ENCODE data around the gene ZNF726.
"Not testable (repeated sequence)": the region's sequence is repeated elsewhere in the genome, so short reads cannot be mapped to it uniquely, and the experiment has no call there.

Gene ZNF726

DNA sequence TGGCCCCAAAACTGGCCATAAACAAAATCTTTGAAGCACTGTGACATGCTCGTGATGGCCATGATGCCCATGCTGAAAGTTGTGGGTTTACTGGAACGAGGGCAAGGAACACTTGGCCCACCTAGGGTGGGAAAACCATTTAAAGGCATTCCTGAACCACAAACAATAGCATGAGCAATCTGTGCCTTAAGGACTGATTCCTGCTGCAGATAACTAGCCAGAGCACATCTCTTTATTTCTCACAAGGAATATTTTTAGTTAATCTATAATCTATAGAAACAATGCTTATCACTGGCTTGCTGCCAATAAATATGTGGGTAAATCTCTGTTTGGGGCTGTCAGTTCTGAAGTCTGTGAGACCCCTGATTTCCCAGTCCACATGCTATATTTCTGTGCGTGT is 10.3 kb upstream of the ZNF726 start:
- Histone ChIP-seq H3K4me1 (ENCODE audit: control insufficient read depth, insufficient read depth, low read length) (no peaks in the 10 kb centered on the region), H3K9me3 (ENCODE audit: control insufficient read depth, insufficient read depth, low read length) (peaks cover 29% of the 10 kb centered on the region), H3K36me3 (ENCODE audit: control insufficient read depth, insufficient read depth, low read length) (no peaks in the 10 kb centered on the region)

DNA sequence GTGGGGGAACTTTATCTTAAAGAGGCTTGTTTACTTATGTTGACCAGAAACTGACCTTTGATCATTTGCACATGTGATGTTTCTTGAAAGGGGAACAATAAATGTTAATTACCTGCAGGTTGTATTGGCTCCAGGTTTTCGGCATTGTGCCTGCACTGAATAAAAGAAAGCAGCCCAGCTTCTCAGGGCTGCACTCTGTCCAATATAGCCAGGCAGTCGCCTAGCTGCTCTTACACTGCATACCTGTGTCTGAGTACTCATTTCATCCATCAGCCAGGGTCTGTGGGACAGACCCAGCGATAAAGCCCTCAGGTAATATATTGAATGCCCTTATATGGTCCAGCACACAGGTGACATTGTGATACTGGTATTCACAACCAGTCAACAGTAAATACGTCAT is 8.9 kb upstream of the ZNF726 start:
- H3K27me3 ChIP-seq (ENCODE audit: control insufficient read depth, insufficient read depth, low read length): no peaks in the 10 kb centered on the region
- peaks cover 29% of the 10 kb centered on the region for H3K9me3 ChIP-seq (ENCODE audit: control insufficient read depth, insufficient read depth, low read length)
- H3K4me3 ChIP-seq (ENCODE audit: low read depth, low read length): no peak overlapping the region

More for the DNA sequence above, 10.3 kb upstream of the ZNF726 start:
- no peak overlapping the region for H3K4me3 ChIP-seq (ENCODE audit: low read depth, low read length)
- no peaks in the 10 kb centered on the region for H3K27me3 ChIP-seq (ENCODE audit: control insufficient read depth, insufficient read depth, low read length)
- no peak overlapping the region for H3K9ac ChIP-seq (ENCODE audit: low read depth, low read length)

DNA sequence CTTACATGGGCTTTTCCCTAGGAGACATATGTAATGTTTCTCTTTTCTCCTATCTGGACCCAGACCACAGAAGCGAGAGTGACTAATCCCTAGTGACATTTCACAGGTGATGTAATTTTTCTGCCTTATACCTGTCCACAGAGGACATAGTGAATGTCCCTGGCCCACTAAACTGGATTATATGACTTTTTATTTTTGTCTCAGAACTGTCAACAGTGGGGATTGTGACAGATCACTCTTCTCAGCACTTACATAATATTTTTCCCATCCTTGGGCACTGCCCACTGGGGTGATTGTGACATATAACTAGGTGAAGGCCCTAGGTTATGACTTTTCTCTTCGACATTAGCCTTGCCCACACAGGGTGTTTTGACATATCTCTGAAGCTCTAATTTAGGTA is 7.9 kb upstream of the ZNF726 start:
- no peaks in the 10 kb centered on the region for H3K36me3 ChIP-seq (ENCODE audit: control insufficient read depth, insufficient read depth, low read length)
- no peak overlapping the region for H3K4me3 ChIP-seq (ENCODE audit: low read depth, low read length)
- H3K9me3 ChIP-seq (ENCODE audit: control insufficient read depth, insufficient read depth, low read length): peaks cover 25% of the 10 kb centered on the region
- H3K27me3 ChIP-seq (ENCODE audit: control insufficient read depth, insufficient read depth, low read length): no peaks in the 10 kb centered on the region
- no peaks in the 10 kb centered on the region for H3K4me1 ChIP-seq (ENCODE audit: control insufficient read depth, insufficient read depth, low read length)
- no peak overlapping the region for H3K9ac ChIP-seq (ENCODE audit: low read depth, low read length)

More for the DNA sequence above, 8.9 kb upstream of the ZNF726 start:
- Histone ChIP-seq H3K4me1 (ENCODE audit: control insufficient read depth, insufficient read depth, low read length) (no peaks in the 10 kb centered on the region), H3K9ac (ENCODE audit: low read depth, low read length) (no peak overlapping the region), H3K36me3 (ENCODE audit: control insufficient read depth, insufficient read depth, low read length) (no peaks in the 10 kb centered on the region)

DNA sequence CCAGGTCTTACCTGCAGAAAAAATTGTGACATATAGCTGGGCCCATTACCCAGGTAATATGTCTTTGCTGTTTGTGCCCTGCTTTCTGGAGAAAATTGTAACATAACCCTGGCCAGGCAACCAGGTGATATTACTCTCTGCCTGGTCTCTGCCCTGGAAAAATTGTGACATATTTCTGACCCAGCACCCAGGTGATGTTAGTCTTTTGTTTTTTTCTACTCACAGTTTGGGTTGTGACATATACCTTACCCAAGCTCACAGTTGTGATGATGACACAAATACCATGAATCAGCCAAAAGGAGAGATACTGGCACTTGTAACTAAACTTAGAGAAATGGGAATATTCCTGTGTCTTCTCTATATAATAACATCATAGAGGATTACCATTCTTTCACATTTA is 6.5 kb upstream of the ZNF726 start:
- Histone ChIP-seq H3K27me3 (ENCODE audit: control insufficient read depth, insufficient read depth, low read length) (no peaks in the 10 kb centered on the region), H3K9me3 (ENCODE audit: control insufficient read depth, insufficient read depth, low read length) (peaks cover 21% of the 10 kb centered on the region), H3K36me3 (ENCODE audit: control insufficient read depth, insufficient read depth, low read length) (no peaks in the 10 kb centered on the region), H3K4me3 (ENCODE audit: low read depth, low read length) (no peak overlapping the region), H3K4me1 (ENCODE audit: control insufficient read depth, insufficient read depth, low read length) (no peaks in the 10 kb centered on the region), H3K9ac (ENCODE audit: low read depth, low read length) (no peak overlapping the region)

DNA sequence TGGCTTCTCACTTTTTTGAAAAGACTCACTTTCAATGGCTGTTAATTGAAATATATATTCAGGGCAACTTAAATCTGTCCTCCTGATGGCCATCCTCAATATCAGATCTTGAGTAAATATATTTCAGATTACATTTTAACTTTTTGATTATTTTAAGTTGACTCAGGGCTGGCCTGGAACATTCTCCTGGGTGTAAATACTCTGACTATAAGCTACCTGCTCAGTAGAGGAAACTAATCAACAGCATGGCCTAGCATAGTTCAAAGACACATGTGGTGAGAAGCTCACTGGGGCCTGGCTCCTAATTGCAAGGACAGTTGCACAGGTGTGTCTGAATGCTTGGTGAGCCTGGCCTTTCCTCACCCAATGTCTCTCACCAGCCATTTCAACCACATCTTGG is 5.5 kb upstream of the ZNF726 start:
- Histone ChIP-seq H3K36me3 (ENCODE audit: control insufficient read depth, insufficient read depth, low read length) (no peaks in the 10 kb centered on the region), H3K27me3 (ENCODE audit: control insufficient read depth, insufficient read depth, low read length) (no peaks in the 10 kb centered on the region), H3K9me3 (ENCODE audit: control insufficient read depth, insufficient read depth, low read length) (peaks cover 17% of the 10 kb centered on the region), H3K9ac (ENCODE audit: low read depth, low read length) (no peak overlapping the region), H3K4me1 (ENCODE audit: control insufficient read depth, insufficient read depth, low read length) (no peaks in the 10 kb centered on the region), H3K4me3 (ENCODE audit: low read depth, low read length) (no peak overlapping the region)

DNA sequence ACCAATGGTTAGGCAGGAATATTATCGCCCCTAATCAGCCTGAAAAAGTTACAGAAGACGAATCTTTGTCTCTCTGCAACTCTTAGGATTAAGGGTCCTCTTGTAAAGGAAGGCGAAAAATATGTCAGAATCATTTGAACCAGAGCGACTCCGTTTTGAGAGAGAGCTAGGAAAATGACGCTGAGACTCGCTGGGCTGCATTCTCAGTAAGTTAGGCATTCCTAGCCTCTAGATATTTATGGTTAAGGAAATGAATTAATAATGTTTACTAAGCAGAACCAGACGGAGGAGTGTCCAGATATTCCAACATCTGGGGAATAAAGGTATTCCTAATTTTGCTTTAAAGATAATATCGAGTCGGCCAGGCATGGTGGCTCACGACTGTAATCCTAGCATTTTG is 755 bp upstream of the ZNF726 start:
- no peaks in the 10 kb centered on the region for H3K4me1 ChIP-seq (ENCODE audit: control insufficient read depth, insufficient read depth, low read length)
- no peak overlapping the region for H3K9ac ChIP-seq (ENCODE audit: low read depth, low read length)
- peaks cover 14% of the 10 kb centered on the region for H3K9me3 ChIP-seq (ENCODE audit: control insufficient read depth, insufficient read depth, low read length)
- no peak overlapping the region for H3K4me3 ChIP-seq (ENCODE audit: low read depth, low read length)
- H3K27me3 ChIP-seq (ENCODE audit: control insufficient read depth, insufficient read depth, low read length): no peaks in the 10 kb centered on the region
- H3K36me3 ChIP-seq (ENCODE audit: control insufficient read depth, insufficient read depth, low read length): no peaks in the 10 kb centered on the region

DNA sequence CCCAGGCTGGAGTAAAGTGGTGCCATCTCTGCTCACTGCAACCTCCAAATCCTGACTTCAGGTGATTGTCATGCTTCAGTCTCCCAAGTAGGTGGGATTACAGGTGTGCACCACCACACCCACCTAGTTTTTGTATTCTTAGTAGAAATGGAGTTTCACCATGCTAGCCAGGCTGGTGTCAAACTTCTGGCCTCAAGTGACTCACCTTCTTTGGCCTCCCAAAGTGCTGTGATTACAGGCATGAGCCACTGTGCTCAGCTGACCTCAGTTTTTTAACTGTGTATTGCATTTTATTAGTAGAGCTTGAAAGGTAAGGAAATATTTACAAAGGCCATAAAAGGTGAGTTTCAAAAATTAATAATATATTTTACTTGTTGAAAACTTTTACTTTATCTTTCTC is 2.3 kb downstream of the ZNF726 start:
- no peak overlapping the region for H3K4me3 ChIP-seq (ENCODE audit: low read depth, low read length)
- H3K4me1 ChIP-seq (ENCODE audit: control insufficient read depth, insufficient read depth, low read length): no peaks in the 10 kb centered on the region
- no peaks in the 10 kb centered on the region for H3K27me3 ChIP-seq (ENCODE audit: control insufficient read depth, insufficient read depth, low read length)
- H3K36me3 ChIP-seq (ENCODE audit: control insufficient read depth, insufficient read depth, low read length): no peaks in the 10 kb centered on the region
- no peak overlapping the region for H3K9ac ChIP-seq (ENCODE audit: low read depth, low read length)
- peaks cover 10% of the 10 kb centered on the region for H3K9me3 ChIP-seq (ENCODE audit: control insufficient read depth, insufficient read depth, low read length)

DNA sequence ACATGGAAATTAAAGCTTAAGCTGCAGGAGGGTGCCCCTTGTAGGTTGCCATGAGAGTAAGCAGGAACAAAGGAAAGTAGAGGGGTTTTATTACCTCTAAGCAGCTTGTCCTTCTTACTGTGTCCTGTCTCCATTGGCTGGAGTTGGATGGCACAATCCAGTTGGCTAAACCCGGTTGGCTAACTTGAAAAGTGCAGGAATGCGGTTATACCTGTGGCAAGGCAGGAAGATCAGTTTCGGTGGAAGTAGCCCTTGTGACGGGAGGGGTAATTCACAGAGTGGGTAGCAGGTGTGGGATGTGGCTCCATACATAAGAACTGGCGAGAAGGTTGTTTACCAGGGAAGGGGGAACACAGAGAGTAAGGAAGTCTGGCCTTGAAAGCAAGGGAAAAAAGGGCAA is 3.2 kb downstream of the ZNF726 start:
- Histone ChIP-seq H3K36me3 (ENCODE audit: control insufficient read depth, insufficient read depth, low read length) (no peaks in the 10 kb centered on the region), H3K4me1 (ENCODE audit: control insufficient read depth, insufficient read depth, low read length) (no peaks in the 10 kb centered on the region), H3K9me3 (ENCODE audit: control insufficient read depth, insufficient read depth, low read length) (peaks cover 13% of the 10 kb centered on the region), H3K4me3 (ENCODE audit: low read depth, low read length) (no peak overlapping the region), H3K9ac (ENCODE audit: low read depth, low read length) (no peak overlapping the region), H3K27me3 (ENCODE audit: control insufficient read depth, insufficient read depth, low read length) (no peaks in the 10 kb centered on the region)

DNA sequence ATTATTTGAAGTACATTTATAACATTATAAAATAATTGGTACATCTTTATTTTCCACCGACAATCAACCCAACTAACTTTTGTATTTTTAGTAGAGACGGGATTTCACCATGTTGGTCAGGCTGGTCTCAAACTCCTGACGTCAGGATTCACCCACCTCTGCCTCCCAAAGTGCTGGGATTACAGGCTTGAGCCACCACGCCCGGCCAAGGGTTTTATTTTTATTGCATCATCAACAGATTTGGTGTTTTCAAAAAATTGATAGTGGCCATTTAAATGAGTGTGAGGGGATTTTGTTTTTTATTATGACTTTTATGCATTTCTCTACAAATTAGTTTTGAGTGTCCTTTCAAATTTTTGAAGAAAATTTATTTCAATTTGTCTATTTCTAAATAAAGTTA is 10.6 kb downstream of the ZNF726 start:
- no peaks in the 10 kb centered on the region for H3K27me3 ChIP-seq (ENCODE audit: control insufficient read depth, insufficient read depth, low read length)
- no peak overlapping the region for H3K4me3 ChIP-seq (ENCODE audit: low read depth, low read length)
- H3K9ac ChIP-seq (ENCODE audit: low read depth, low read length): no peak overlapping the region
- H3K9me3 ChIP-seq (ENCODE audit: control insufficient read depth, insufficient read depth, low read length): peaks cover 8% of the 10 kb centered on the region
- H3K36me3 ChIP-seq (ENCODE audit: control insufficient read depth, insufficient read depth, low read length): no peaks in the 10 kb centered on the region
- H3K4me1 ChIP-seq (ENCODE audit: control insufficient read depth, insufficient read depth, low read length): no peaks in the 10 kb centered on the region

DNA sequence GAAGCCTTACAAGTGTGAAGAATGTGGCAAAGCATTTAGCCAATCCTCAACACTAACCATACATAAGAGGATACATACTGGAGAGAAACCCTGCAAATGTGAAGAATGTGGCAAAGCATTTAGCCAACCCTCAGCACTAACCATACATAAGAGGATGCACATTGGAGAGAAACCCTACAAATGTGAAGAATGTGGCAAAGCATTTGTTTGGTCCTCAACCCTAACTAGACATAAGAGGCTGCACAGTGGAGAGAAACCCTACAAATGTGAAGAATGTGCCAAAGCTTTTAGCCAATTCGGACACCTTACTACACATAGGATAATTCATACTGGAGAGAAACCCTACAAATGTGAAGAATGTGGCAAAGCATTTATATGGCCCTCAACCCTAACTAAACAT is 18.2 kb downstream of the ZNF726 start:
- no peak overlapping the region for H3K9ac ChIP-seq (ENCODE audit: low read depth, low read length)
- H3K27me3 ChIP-seq (ENCODE audit: control insufficient read depth, insufficient read depth, low read length): no peaks in the 10 kb centered on the region
- no peaks in the 10 kb centered on the region for H3K4me1 ChIP-seq (ENCODE audit: control insufficient read depth, insufficient read depth, low read length)
- H3K36me3 ChIP-seq (ENCODE audit: control insufficient read depth, insufficient read depth, low read length): no peaks in the 10 kb centered on the region
- no peak overlapping the region for H3K4me3 ChIP-seq (ENCODE audit: low read depth, low read length)
- H3K9me3 ChIP-seq (ENCODE audit: control insufficient read depth, insufficient read depth, low read length): peaks cover 17% of the 10 kb centered on the region

DNA sequence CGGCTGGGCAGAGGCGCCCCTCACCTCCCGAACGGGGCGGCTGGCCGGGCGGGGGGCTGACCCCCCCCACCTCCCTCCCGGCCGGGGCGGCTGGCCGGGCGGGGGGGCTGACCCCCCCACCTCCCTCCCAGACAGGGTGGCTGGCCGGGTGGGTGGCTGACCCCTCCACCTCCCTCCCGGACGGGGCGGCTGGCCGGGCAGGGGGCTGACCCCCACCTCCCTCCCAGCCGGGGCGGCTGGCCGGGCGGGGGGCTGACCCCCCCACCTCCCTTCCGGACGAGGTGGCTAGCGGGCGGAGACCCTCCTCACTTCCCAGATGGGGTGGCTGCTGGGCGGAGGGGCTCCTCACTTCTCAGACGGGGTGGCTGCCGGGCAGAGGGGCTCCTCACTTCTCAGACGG is 22.3 kb downstream of the ZNF726 start:
- H3K4me1 ChIP-seq (ENCODE audit: control insufficient read depth, insufficient read depth, low read length); H3K9ac ChIP-seq (ENCODE audit: low read depth, low read length); H3K27me3 ChIP-seq (ENCODE audit: control insufficient read depth, insufficient read depth, low read length); H3K36me3 ChIP-seq (ENCODE audit: control insufficient read depth, insufficient read depth, low read length); H3K4me3 ChIP-seq (ENCODE audit: low read depth, low read length): not testable (repeated sequence)
- H3K9me3 ChIP-seq (ENCODE audit: control insufficient read depth, insufficient read depth, low read length): peaks cover 13% of the 10 kb centered on the region

DNA sequence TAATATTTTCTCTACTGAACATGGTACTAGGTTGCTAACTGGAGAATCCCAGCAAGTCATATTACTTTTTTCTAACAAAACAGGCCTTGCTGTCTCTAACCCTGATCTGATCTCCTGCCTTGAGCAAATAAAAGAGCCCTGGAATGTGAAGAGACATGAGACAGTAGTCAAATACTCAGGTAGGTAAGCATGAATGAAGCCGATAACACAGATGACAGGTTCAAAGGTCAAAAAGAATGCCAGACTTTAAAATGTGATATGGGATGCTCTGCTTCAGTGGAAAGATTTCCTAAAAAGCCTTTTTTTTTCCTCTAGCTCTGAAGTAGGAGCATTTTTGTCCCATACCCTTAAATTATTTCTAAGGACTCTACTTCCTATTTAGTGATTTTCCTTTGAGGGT is 28.7 kb downstream of the ZNF726 start:
- Histone ChIP-seq H3K4me1 (ENCODE audit: control insufficient read depth, insufficient read depth, low read length) (no peaks in the 10 kb centered on the region), H3K4me3 (ENCODE audit: low read depth, low read length) (no peak overlapping the region), H3K36me3 (ENCODE audit: control insufficient read depth, insufficient read depth, low read length) (no peaks in the 10 kb centered on the region), H3K27me3 (ENCODE audit: control insufficient read depth, insufficient read depth, low read length) (no peaks in the 10 kb centered on the region), H3K9me3 (ENCODE audit: control insufficient read depth, insufficient read depth, low read length) (peaks cover 3% of the 10 kb centered on the region), H3K9ac (ENCODE audit: low read depth, low read length) (no peak overlapping the region)

DNA sequence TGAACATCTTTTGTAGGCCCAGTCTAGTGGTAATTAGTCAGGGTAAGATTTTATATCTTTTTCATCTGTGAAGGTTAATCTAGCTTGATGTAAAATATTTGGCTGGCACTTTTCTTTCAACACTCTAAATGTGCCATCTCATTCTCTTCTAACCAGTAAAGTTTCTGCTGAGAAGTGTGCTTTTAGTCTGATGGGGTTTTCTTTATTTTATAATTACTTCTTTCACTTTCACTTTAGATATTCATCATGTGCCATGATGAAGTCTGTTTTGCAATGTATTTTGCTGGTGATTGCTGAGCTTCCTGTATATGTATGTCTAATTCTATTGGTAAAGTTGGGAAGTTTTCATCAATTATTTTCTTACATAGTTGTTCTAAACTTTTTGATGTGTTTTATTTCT is 31.9 kb downstream of the ZNF726 start:
- Histone ChIP-seq H3K27me3 (ENCODE audit: control insufficient read depth, insufficient read depth, low read length) (no peaks in the 10 kb centered on the region), H3K9me3 (ENCODE audit: control insufficient read depth, insufficient read depth, low read length) (peaks cover 9% of the 10 kb centered on the region), H3K36me3 (ENCODE audit: control insufficient read depth, insufficient read depth, low read length) (no peaks in the 10 kb centered on the region)

More for the DNA sequence above, 31.9 kb downstream of the ZNF726 start:
- Histone ChIP-seq H3K4me3 (ENCODE audit: low read depth, low read length) (no peak overlapping the region), H3K4me1 (ENCODE audit: control insufficient read depth, insufficient read depth, low read length) (no peaks in the 10 kb centered on the region), H3K9ac (ENCODE audit: low read depth, low read length) (no peak overlapping the region)
